Testis (tissue), 2 donors: ENCODE measurements around the gene DCUN1D4.

Experiments used
- CTCF ChIP-seq, 3 experiments: fragments of 450-650 bp in 2 of 3; fragments of 200-600 bp in 1 of 3; sonication (generic) in 1 of 3; IDR thresholded peaks; one replicate each; pipeline ENCODE4 v1.5.1; 2016 to 2019; ENCODE audit warnings: antibody characterized with exemption in 3 of 3, mild to moderate bottlenecking in 2 of 3, moderate library complexity in 1 of 3
- POLR2A ChIP-seq: fragments of 450-650 bp; IDR thresholded peaks from one replicate; pipeline ENCODE4 v1.6.1; 2017; ENCODE audit warnings: antibody characterized with exemption, mild to moderate bottlenecking, moderate library complexity

GRCh38 chr4:51859476-51860031 is 16.6 kb downstream of the DCUN1D4 start:
- TF ChIP-seq CTCF (IDR thresholded peaks at IDR 0.05) (no peak), POLR2A (no peak)
